GM12878 (cell line): ENCODE data around the gene LIN7C.

ENCODE experiments used
- CTCF ChIP-seq, 3 experiments: IDR thresholded peaks in 2 of 3; conservative IDR thresholded peaks in 1 of 3; 2 replicates each; pipeline ENCODE4 v1.5.1; 2011; ENCODE audit warnings: low read depth in 3 of 3, low read length in 3 of 3, mild to moderate bottlenecking in 3 of 3, control low read depth in 2 of 3, moderate library complexity in 2 of 3, inconsistent platforms in 1 of 3, mixed read lengths in 1 of 3; ENCODE audit not compliant: control insufficient read depth in 2 of 3, insufficient read depth in 1 of 3; ENCODE audit errors: extremely low read depth in 1 of 3
- POLR2A ChIP-seq: IDR thresholded peaks from 2 replicates; pipeline ENCODE4 v1.6.1; 2011; ENCODE audit warnings: low read depth, mild to moderate bottlenecking, low read length
- POLR2AphosphoS5 ChIP-seq: IDR thresholded peaks from 2 replicates; pipeline ENCODE4 v1.6.1; 2011; ENCODE audit warnings: mild to moderate bottlenecking, low read length, inconsistent platforms
- RCOR1 ChIP-seq: conservative IDR thresholded peaks from 2 replicates; pipeline ENCODE4 v1.6.1; 2012; ENCODE audit warnings: low read depth, low read length, improper control_type of control experiment
- SIX5 ChIP-seq: IDR thresholded peaks from 2 replicates; pipeline ENCODE4 v1.6.1; 2011; ENCODE audit warnings: mild to moderate bottlenecking, low read depth, low read length, moderate library complexity; ENCODE audit not compliant: severe bottlenecking
- TCF7 ChIP-seq: IDR thresholded peaks from 2 replicates; pipeline ENCODE4 v1.6.1; 2014; ENCODE audit warnings: antibody characterized with exemption, borderline replicate concordance
- ZBTB11 ChIP-seq: fragments of 450-650 bp; formaldehyde crosslinking; IDR thresholded peaks from 2 replicates; pipeline ENCODE4 v1.5.0; 2022; ENCODE audit warnings: mild to moderate bottlenecking, missing genetic modification characterization

GRCh38 chr11:27455667-27456066 is 50.9 kb downstream of the LIN7C start:
- TF ChIP-seq ZBTB11 (CRISPR knock-in tag), result no peak
- TF ChIP-seq POLR2AphosphoS5, result no peak
- no peak for TF ChIP-seq CTCF (IDR thresholded peaks at IDR 0.05 in 2 of 3, conservative IDR thresholded peaks at IDR 0.05 in 1 of 3; ENCODE audit: control insufficient read depth in 2 of 3, extremely low read depth in 1 of 3, insufficient read depth in 1 of 3, low read depth in 3 of 3, low read length in 3 of 3)
- no peak for TF ChIP-seq RCOR1
- TF ChIP-seq POLR2A, result no peak
- no peak for TF ChIP-seq TCF7
- no peak for TF ChIP-seq SIX5
